Epithelial cell of proximal tubule (primary cell): ENCODE data around the gene NFKB1. TPM values are rescaled to one million over a fixed set of nuclear protein-coding genes. Genes with fewer than 3 reads are reported as not detected.

Source experiments
- DNase-seq: peaks from one replicate; pipeline ENCODE4 v3.0.0-alpha.2; 2011; ENCODE audit warnings: low read depth
- H3K4me3 ChIP-seq: 2 replicates; pipeline ENCODE4 v1.5.1; 2011; ENCODE audit warnings: low read depth, mild to moderate bottlenecking, low read length
- total RNA-seq: library from RNA; depleted of rRNA; stranded (reverse); fragments of >200 nt; gene quantifications from 2 replicates; pipeline ENCODE4 v1.2.3, GENCODE V29; 2015
- TF ChIP-seq, protein P1 (sequence below): conservative IDR thresholded peaks from 2 replicates; pipeline ENCODE4 v1.5.1; 2012; ENCODE audit warnings: low read depth, mild to moderate bottlenecking, low read length

NFKB1 gene
- total RNA-seq, 1 donor from 2014 or later = 26.2 TPM

DNA sequence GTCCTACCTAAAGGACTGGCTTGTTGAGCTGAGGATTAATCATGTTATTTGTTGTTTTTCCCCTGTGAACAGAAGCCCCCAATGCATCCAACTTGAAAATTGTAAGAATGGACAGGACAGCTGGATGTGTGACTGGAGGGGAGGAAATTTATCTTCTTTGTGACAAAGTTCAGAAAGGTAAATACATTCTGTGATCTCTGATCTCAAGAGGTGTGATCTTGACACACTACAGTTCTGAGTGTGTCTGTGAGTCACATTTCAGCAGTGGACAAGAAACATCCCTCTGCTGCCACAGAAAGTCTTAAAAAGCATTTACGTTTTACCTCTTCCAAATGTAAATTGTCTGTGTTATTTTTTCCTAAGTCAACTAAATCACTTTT lies 79.3 kb downstream of the NFKB1 start:
- no peak overlapping the region for H3K4me3 ChIP-seq
- TF ChIP-seq, protein P1, sequence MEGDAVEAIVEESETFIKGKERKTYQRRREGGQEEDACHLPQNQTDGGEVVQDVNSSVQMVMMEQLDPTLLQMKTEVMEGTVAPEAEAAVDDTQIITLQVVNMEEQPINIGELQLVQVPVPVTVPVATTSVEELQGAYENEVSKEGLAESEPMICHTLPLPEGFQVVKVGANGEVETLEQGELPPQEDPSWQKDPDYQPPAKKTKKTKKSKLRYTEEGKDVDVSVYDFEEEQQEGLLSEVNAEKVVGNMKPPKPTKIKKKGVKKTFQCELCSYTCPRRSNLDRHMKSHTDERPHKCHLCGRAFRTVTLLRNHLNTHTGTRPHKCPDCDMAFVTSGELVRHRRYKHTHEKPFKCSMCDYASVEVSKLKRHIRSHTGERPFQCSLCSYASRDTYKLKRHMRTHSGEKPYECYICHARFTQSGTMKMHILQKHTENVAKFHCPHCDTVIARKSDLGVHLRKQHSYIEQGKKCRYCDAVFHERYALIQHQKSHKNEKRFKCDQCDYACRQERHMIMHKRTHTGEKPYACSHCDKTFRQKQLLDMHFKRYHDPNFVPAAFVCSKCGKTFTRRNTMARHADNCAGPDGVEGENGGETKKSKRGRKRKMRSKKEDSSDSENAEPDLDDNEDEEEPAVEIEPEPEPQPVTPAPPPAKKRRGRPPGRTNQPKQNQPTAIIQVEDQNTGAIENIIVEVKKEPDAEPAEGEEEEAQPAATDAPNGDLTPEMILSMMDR = no peak
- DNase-seq = no peak

DNA sequence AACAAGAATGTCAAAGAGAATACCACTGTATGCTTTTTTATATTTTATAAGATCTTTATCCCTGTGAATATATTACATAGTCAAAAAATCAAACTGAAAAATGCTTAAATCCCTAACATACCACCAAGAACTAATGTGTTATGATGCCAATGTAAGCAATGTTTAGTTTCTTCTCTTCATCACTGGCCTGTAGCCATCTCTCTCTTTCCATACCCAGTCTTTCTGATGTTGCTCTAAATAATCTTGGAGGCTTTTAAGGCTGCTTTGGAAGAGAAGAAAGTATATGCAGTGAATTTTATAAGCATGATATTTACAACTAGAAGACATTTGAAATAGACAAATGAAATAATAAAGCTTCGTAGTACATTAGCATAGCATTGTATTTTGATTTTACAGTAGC lies 82.9 kb downstream of the NFKB1 start:
- TF ChIP-seq, protein P1 = no peak
- DNase-seq = no peak
- no peak overlapping the region for H3K4me3 ChIP-seq

GRCh38 chr4:102585329-102585728 lies 84.2 kb downstream of the NFKB1 start:
- DNase-seq = no peak
- no peak overlapping the region for H3K4me3 ChIP-seq
- TF ChIP-seq, protein P1 = no peak

DNA sequence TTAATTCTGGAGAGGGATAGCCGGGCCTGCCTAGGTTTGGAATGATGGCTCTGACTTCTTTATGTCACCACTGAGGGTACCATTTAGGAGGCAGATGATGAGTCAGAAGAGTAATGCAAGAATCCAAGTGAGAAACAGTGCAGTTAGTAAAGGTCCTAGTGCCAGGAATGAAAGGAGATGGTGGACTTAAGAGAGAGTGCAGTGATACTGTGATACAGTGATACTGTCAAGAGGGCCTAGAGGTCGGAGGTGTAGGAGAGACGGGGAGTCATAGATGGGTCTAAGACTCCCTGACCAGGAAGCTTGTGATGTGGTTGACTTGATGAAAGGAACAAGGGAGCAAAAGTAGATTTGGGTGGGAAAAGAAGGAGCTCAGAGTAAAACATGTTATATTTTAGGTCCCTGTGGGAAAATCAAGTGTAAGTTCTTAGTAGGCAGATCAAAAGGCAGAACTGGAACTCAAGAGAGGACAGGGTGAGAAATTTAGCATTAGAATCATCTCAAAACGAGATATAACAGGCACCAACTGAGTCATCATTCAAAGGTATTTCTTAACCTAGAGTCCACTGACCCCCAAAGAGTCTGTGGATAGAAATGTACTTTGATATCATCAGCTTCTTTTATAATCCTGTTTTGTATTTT lies 85.0 kb downstream of the NFKB1 start:
- no peak for DNase-seq
- H3K4me3 ChIP-seq = no peak overlapping the region

DNA sequence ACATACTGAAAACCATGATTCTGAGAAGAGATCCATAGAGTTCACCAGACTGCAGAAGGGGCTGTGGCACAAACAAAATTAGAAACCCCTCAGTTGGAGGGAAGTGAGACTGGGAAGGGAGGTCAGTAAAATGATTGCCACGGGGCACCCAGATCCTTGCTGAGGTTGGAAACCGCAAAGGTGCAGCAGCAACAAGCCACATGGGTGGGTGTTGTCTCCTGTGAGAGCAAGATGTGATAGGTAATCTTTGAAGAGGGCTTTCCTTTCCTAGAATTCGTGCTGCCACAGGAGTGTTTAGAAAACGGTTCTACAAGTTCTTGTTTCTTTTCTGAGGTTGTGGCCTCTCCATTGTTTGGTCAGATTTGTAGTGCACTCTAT lies 85.5 kb downstream of the NFKB1 start:
- no peak overlapping the region for H3K4me3 ChIP-seq
- TF ChIP-seq, protein P1 = no peak
- no peak for DNase-seq

More for the DNA sequence above, 85.0 kb downstream of the NFKB1 start:
- TF ChIP-seq, protein P1 = no peak

- H3K4me3 ChIP-seq = no peak overlapping the region
- TF ChIP-seq, protein P1 = no peak
- DNase-seq = no peak
Observed at GRCh38 chr4:102589743-102590142, 88.6 kb downstream of the NFKB1 start.

GRCh38 chr4:102592256-102592655 lies 91.1 kb downstream of the NFKB1 start:
- no peak for DNase-seq
- TF ChIP-seq, protein P1 = no peak
- H3K4me3 ChIP-seq = no peak overlapping the region
